GM19468 (cell line): ENCODE data around the gene MTIF2.
"Not testable (repeated sequence)": the region's sequence is repeated elsewhere in the genome, so short reads cannot be mapped to it uniquely, and the experiment has no call there.

Source experiments
- ATAC-seq: cut with Tn5 transposase; IDR thresholded peaks from one replicate; pipeline ENCODE4 v1.9.1; 2021; ENCODE audit warnings: mild to moderate bottlenecking, moderate library complexity, moderate number of reproducible peaks; ENCODE audit not compliant: unreplicated experiment; ENCODE audit errors: extremely low read depth

MTIF2 gene

GRCh38 chr2:55204536-55204935 lies 64.5 kb downstream of the MTIF2 start:
- no peak for ATAC-seq

- ATAC-seq: no peak
Measured at GRCh38 chr2:55200416-55200815, 68.6 kb downstream of the MTIF2 start.

- no peak for ATAC-seq
Measured at GRCh38 chr2:55196526-55196925, 72.5 kb downstream of the MTIF2 start.

GRCh38 chr2:55191888-55192287 lies 77.1 kb downstream of the MTIF2 start:
- not testable (repeated sequence) for ATAC-seq

- not testable (repeated sequence) for ATAC-seq
Measured at GRCh38 chr2:55186837-55187236, 82.2 kb downstream of the MTIF2 start.
